Stimulated activated naive CD4-positive, alpha-beta T cell (primary cell): Measurements from ENCODE around the gene UNKL.
A peak's percentile ranks its signal among the peaks of the same experiment; 100 is the strongest.
"Not testable (repeated sequence)": the region's sequence is repeated elsewhere in the genome, so short reads cannot be mapped to it uniquely, and the experiment has no call there.

Experiments
- DNase-seq, 6 experiments: peaks; one replicate each; lab custom pipeline; 2025; lab: John Stamatoyannopoulos, UW

UNKL gene

DNA sequence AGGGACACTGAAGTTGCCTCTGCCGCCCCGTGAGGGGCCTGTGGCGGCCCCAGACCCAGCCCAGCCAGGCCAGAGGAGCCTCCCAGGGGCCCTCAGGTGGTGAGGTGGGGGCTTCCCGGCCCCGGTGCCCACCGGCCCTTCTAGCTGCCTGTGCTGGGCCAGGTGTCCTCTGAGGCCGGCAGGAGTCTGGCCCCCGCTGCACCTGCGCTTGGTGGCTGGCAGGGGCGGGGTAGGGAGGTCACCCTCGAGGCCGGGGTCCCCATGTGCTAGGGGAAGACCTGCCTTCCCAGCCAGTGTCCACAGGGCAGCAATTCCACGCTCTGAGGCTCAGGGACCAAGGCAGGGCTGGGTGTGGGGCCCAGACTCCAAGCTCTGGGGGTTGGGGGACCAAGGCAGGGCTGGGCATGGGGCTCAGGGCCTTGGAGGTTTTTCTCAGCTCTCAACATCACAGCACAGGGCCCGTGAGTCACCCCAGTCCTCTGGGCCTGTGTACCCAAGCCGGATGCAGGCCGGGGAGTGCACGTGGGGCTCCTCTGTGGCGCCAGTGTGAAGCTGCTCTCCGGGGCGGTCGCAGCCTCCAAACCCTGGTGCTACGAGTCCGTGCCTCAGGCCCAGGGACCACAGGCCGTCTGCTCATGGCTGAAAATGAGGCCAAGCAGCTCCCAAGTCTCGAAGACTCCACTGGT is 31.2 kb upstream of the UNKL start:
- no peak for DNase-seq

DNA sequence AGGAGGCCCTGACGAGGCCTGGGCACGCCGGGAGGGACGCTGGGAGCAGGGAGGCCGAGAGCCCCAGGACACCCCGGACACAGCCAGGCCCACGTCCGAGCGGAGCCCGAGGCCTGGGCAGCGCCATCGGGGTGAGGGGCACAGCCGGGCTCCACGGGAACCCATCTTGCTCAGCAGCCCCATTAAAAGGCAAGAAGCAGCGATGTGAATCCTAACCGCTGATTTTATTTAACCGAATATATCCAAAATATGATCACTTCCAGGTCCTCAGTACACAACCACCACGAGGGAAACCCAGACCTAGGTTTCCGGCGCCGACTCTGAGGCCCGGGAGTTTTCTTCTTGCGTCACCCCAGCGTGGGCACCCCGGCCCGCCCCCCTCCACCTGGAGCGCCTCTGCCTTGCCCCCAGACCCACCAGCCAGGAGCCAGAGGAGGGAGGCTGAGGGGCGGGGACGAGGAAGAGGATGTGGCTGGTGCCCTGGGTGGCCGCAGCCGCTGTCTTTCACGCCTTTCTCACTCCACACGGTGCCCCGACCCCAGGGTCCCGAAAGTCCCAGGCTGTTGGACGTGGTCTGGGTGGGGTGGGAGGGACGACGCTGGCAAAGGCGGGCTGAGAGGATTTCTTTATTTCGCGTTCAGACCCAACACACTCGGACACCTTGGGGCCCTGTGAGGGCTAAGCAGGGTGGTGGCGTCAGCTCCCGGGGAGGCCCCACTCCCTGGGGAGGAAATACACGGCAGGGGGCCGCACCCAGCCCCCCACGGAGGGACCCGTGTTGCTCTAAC is 30.4 kb upstream of the UNKL start:
- DNase-seq, result no peak

DNA sequence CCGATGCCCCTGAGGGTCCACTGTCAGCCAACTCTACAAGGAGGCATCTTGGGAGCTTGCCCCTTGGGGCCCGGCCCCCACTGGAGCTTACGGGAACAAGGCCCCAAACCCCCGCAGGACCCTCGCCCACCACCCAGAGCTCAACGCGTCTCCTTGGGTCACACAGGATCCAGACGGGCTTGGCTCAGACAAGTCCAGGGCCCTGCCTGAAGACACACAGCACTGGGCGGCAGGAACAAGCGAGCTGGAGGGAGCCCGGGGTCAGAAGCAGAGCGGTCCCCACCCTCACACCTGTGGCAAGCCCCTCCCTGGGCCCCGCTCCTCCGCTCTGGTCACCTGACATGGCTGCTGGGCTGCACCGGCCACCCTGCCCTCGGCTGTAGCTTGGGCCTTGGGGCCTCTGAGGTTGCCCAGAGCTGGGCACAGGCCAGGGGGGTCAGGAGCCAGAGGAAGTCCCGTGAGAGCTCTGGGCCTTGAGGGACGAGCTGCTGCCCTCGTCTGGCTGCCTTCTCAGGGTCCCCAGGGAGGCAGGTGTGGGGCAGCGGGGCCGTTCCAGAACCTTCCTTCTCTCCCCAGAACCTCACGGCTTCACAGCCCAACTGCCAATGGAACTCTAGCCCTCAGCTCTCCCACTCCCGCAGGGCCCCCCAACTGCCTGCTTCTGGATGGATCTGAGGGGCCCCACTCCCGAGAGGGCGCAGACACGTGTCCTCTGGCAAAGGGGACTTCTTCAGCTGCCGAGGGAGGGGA is 29.7 kb upstream of the UNKL start, which contains the start of gene CCDC154:
TSS of gene CCDC154 (minus strand) at position 577 of the 750 bp plus-strand sequence. CDS start at position 343, 234 bp downstream.
- DNase-seq, result no peak

DNA sequence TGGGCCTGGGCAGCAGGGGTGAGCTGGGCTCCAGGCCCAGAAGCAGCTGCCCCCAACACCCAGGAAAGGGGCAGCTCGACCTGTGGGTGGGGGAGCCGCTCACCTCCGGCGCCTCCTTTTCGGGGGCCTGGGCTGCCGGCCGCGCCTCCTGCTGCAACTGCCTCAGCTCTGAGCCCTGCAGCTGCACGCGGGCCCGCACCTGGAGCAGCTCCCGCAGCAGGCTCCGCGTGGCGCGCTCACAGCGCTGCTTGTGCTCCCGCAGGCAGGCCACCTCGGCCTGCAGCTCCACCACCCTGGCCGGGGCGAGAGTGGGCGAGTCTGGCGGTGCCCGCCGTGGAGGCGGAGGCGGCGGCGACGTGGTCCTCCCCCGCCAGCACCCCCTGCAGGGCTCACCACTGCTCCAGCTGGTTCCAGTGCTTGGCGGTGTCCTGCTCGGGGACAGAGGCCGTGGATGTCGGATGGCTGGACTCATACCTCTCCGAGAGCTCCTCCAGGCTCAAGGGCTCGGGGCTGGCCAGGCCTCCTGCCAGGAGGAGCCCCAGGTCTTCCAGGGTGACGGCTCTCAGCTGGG is 29.0 kb upstream of the UNKL start:
- DNase-seq, result no peak

DNA sequence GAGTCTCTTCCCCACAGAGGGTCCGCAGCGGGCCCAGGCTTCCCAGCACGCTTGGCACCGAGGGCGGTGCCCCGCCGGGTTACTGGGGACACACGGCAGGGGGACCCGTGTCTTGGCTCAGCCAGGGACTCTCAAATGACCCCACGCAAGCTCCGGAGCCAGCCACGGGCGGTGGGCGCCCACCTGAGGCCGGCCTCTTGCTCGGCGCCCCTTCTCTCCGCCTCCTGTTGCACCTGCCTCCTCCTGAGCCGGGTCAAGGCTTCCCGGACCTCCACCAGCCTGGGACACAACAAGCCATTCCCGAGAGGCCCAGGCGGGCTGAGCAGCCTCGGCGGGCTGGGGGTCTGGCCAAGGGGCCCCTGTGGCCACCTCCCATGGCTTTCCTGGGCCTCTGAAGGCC is 28.2 kb upstream of the UNKL start:
- no peak for DNase-seq

DNA sequence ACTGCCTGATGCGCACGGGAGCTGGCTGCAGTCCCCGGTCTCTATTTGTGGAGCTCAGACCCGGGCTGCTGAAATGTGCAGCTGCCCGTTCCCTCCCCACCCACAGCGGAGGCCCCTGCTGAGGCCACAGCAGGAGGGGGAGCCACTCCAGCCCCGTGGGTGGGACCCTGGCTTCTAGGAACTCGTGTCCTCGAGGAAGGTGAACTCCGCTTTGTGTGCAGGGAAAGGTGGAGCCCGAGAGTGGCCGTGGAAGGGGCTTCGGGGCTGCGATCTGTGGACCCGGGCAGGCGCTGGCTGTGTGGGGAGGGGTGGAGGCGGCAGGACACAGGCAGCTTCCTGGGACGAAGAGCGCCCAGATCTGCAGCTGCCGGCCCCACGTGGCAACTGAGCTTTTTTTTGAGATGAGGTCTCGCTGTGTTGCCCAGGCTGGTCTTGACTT is 26.9 kb upstream of the UNKL start:
- no peak for DNase-seq

DNA sequence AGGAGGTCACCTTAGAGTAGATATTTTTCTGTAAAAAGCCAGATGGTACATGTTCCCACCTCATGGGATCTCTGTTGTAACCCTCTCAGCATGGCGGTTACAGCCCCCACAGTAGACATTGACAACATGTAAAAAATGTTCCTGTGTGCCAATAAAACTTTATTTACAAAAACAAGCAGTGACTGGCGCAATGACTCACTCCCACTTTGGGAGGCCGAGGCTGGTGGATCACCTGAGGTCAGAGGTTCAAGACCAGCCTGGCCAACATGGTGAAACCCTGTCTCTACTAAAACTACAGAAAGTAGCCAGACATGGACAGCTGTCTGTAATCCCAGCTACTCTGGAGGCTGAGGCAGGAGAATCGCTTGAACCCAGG is 25.2 kb upstream of the UNKL start:
- DNase-seq, result not testable (repeated sequence)

DNA sequence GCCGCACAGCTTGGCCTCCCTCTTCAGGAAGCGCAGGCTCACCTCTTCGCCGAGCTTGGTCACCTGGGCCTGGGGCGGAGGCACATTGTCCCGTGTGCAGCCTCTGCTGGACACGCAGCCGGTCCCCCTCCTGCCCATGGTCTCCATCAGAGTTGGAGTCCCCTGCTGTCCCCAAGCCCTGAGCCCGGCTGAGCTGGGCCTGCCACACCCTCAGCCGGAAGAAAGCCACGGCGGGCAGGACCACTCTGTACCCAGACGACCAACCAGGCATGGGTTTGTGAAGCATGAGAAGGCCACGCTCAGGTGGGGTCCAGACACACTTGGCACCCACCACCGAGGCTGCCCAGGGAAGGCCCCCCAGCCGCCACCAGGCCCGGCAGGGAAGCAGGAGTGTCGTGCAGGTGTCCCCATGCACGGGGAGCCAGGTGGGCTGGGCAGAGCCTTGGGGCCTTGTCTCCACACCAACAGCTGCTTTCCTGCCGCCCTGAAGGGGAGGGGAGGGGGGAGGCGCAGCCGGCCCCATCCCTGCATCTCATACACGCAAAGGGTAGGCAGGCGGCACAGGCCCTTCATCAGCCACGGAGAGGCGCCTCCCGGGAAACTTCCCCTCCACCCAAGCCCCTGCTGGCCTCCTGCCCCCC is 24.7 kb upstream of the UNKL start:
- DNase-seq, result no peak

- no peak for DNase-seq
Measured at GRCh38 chr16:1438229-1439057, 23.9 kb upstream of the UNKL start.

- no peak for DNase-seq
Measured at GRCh38 chr16:1437606-1438005, 23.1 kb upstream of the UNKL start.

DNA sequence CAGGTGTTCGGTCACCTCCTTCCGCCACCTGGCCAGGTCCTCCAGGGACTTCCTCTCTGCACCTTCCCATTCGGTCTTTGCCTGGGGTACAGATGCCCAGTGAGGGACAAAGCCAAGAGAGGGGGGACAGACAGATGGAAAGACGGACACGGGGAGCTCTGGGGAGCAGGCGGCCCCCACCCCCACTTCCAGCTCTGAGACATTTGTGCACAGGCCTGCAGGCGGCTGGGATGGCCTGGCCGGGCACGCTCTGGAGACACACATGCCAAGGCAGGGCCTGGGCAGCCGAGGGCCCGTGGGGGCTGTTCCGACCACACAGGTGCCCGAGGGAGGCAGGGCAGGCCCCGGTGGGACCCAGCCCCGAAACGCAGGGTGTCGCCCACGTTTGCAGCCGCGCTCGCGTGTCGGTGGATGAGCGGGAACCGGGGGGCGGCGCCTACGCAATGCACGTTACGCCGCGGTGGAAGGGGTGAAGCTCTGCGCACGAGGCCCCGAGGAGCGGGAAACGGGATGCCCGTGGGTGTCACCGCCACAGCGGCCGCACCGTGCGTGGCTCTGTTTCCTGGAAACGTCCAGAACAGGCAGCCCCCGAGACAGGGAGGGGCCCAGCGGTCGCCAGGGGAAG is 22.3 kb upstream of the UNKL start:
- DNase-seq, result no peak

DNA sequence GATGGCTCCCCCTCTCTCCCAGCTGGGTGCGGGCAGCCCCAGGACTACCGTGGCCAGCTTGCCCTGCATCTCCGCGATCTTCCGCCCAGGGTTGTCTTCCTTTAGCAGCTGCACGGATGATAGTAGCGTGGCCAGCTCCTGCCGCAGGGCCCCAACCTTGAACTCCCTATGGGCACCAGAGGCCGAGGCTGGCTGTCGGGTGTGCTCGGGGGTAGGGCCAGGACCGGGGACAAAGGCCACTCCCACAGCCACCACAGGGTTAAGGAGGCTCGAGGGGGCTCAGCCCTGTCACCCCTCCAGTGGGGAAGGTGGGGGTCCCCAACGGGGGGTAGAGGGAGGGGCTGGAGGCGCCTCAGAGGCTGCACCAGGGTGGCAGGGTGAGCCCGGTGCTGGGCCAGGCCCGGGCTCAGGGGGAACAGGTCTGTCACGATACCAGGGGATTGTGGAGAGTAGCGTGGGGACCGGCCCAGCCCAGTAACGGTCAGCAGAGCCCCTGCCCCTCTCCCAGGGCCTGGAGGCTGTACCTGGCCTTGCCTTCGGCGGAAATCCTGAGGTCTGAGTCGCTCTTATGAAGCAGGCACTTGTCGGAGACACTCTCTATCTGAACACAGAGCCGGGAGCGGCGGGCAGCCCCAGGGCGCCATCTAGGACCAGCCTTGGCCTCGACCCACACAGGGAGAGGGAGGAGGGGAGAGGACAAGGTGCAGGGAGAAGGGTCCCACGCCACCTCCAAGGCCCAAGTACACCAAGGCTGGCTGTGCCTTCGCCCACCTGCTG is 21.6 kb upstream of the UNKL start:
- no peak for DNase-seq

- no peak for DNase-seq
Measured at GRCh38 chr16:1434644-1435592, 20.4 kb upstream of the UNKL start.

GRCh38 chr16:1433756-1434155 is 19.3 kb upstream of the UNKL start:
- DNase-seq, result no peak

GRCh38 chr16:1433263-1433560 is 18.7 kb upstream of the UNKL start:
- DNase-seq, result no peak

- DNase-seq, result peak in 1 of 6 experiments; percentile 14
Measured at GRCh38 chr16:1432388-1433262, 18.1 kb upstream of the UNKL start.

GRCh38 chr16:1431497-1432270 is 17.2 kb upstream of the UNKL start:
- DNase-seq, result no peak
